ENCODE measurements around the gene THAP8.

DNA sequence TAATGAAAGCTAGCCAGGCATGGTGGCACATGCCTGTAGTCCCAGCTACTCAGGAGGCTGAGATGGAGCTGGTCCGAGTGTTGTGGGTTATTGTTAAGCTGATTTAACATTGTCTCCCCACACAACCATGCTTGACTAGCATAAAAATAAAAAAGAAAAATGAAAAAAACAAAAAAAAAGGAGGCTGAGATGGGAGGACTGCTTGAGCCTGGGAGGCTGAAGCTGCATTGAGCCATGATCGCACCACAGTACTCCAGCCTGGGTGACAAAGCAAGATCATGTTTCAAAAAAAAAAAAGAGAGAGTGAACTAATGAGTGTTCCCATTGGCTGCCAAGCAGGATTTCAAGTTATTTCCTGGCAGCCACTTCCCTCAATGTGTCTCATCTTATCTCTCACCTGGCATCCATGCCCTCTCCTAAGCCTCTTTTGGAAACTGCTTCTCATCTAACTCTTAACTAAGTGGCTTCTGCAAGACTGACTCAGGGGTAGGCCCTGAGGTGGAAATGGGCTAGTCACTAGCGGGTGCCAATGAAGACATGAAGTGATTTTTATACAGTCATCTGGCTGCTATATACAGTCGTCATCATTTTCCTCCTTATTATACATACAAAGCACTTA lies 4.9 kb downstream of the THAP8 start:
- TF ChIP-seq, protein P1, sequence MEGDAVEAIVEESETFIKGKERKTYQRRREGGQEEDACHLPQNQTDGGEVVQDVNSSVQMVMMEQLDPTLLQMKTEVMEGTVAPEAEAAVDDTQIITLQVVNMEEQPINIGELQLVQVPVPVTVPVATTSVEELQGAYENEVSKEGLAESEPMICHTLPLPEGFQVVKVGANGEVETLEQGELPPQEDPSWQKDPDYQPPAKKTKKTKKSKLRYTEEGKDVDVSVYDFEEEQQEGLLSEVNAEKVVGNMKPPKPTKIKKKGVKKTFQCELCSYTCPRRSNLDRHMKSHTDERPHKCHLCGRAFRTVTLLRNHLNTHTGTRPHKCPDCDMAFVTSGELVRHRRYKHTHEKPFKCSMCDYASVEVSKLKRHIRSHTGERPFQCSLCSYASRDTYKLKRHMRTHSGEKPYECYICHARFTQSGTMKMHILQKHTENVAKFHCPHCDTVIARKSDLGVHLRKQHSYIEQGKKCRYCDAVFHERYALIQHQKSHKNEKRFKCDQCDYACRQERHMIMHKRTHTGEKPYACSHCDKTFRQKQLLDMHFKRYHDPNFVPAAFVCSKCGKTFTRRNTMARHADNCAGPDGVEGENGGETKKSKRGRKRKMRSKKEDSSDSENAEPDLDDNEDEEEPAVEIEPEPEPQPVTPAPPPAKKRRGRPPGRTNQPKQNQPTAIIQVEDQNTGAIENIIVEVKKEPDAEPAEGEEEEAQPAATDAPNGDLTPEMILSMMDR (IDR thresholded peaks at IDR 0.05; ENCODE audit: low read depth, low read length, poor library complexity, severe bottlenecking) = no peak
- no peak for TF ChIP-seq EZH2phosphoT487 (IDR thresholded peaks at IDR 0.05; ENCODE audit: borderline replicate concordance, low read length)
